Chondrocyte (in vitro differentiated cells): Measurements from ENCODE around the gene TLCD2. TPM values are rescaled to one million over a fixed set of nuclear protein-coding genes. Genes with fewer than 3 reads are reported as not detected.
A peak's percentile ranks its signal among the peaks of the same experiment; 100 is the strongest.
"Not testable (repeated sequence)": the region's sequence is repeated elsewhere in the genome, so short reads cannot be mapped to it uniquely, and the experiment has no call there.

Source experiments
- DNase-seq: peaks from one replicate; pipeline ENCODE4 v3.0.0; 2021; ENCODE audit warnings: mixed read lengths, low spot score
- H3K27ac Mint-ChIP-seq: one replicate; pipeline ENCODE4 v1.8.0; 2021; ENCODE audit warnings: mild to moderate bottlenecking, moderate library complexity, mixed read lengths; ENCODE audit not compliant: unreplicated experiment
- H3K27me3 Mint-ChIP-seq: 2 replicates; pipeline ENCODE4 v1.8.0; 2021; ENCODE audit warnings: low read depth, mixed read lengths
- H3K36me3 Mint-ChIP-seq: 2 replicates; pipeline ENCODE4 v1.8.0; 2021; ENCODE audit warnings: low read depth, mixed read lengths
- H3K4me1 Mint-ChIP-seq: 2 replicates; pipeline ENCODE4 v1.8.0; 2021; ENCODE audit warnings: low read depth, mild to moderate bottlenecking, mixed read lengths
- H3K4me3 Mint-ChIP-seq: one replicate; pipeline ENCODE4 v1.8.0; 2021; ENCODE audit warnings: mild to moderate bottlenecking, moderate library complexity, mixed read lengths; ENCODE audit not compliant: unreplicated experiment
- H3K9me3 Mint-ChIP-seq: 2 replicates; pipeline ENCODE4 v1.8.0; 2021; ENCODE audit warnings: low read depth, mixed read lengths
- CTCF ChIP-seq: fragments of 200-600 bp; sonication (generic); IDR thresholded peaks from 2 replicates; pipeline ENCODE4 v1.5.0; 2021; ENCODE audit warnings: antibody characterized with exemption, mild to moderate bottlenecking, moderate library complexity
- total RNA-seq: library from RNA; stranded (reverse); gene quantifications from 3 replicates; pipeline ENCODE4 v1.2.1, GENCODE V29; 2021

TLCD2 gene
- total RNA-seq, 1 donor from 2014 or later, result 9.5 TPM

GRCh38 chr17:1686086-1686485 lies 24.1 kb downstream of the TLCD2 start:
- Mint-ChIP-seq H3K4me3 (no peak overlapping the region), H3K4me1 (peaks cover 32% of the 10 kb centered on the region), H3K27me3 (no peaks in the 10 kb centered on the region), H3K36me3 (peaks cover 14% of the 10 kb centered on the region), H3K9me3 (no peaks in the 10 kb centered on the region), H3K27ac (no peak overlapping the region)
- no peak for DNase-seq
- TF ChIP-seq CTCF, result no peak

GRCh38 chr17:1684378-1685189 lies 25.6 kb downstream of the TLCD2 start, which contains the start of gene PRPF8:
TSS of gene PRPF8 (minus strand) at chr17:1684867. CDS start at chr17:1684571, 296 bp downstream.
- peaks cover 32% of the 10 kb centered on the region for H3K4me1 Mint-ChIP-seq
- peak; percentile 99 for DNase-seq
- H3K27me3 Mint-ChIP-seq, result no peaks in the 10 kb centered on the region
- peak; percentile 22 for TF ChIP-seq CTCF
- no peaks in the 10 kb centered on the region for H3K9me3 Mint-ChIP-seq
- peaks cover 29% of the 10 kb centered on the region for H3K36me3 Mint-ChIP-seq
- peak within 1 kb of the TSS; percentile 93 for H3K27ac Mint-ChIP-seq
- peak within 1 kb of the TSS; percentile 95 for H3K4me3 Mint-ChIP-seq

GRCh38 chr17:1683459-1683858 lies 26.7 kb downstream of the TLCD2 start:
- no peak for TF ChIP-seq CTCF
- peak overlapping the region; percentile 93 for H3K27ac Mint-ChIP-seq
- peaks cover 34% of the 10 kb centered on the region for H3K36me3 Mint-ChIP-seq
- peak overlapping the region; percentile 95 for H3K4me3 Mint-ChIP-seq
- H3K4me1 Mint-ChIP-seq, result peaks cover 32% of the 10 kb centered on the region
- no peak for DNase-seq
- no peaks in the 10 kb centered on the region for H3K27me3 Mint-ChIP-seq
- no peaks in the 10 kb centered on the region for H3K9me3 Mint-ChIP-seq

- Mint-ChIP-seq H3K4me3 (no peak overlapping the region), H3K4me1 (no peaks in the 10 kb centered on the region), H3K36me3 (peaks cover 60% of the 10 kb centered on the region), H3K27me3 (no peaks in the 10 kb centered on the region), H3K27ac (no peak overlapping the region), H3K9me3 (no peaks in the 10 kb centered on the region)
- DNase-seq, result no peak
- no peak for TF ChIP-seq CTCF
Measured at GRCh38 chr17:1676401-1676800, 33.8 kb downstream of the TLCD2 start.

- no peaks in the 10 kb centered on the region for H3K9me3 Mint-ChIP-seq
- no peaks in the 10 kb centered on the region for H3K27me3 Mint-ChIP-seq
- TF ChIP-seq CTCF, result no peak
- H3K4me1 Mint-ChIP-seq, result peaks cover 12% of the 10 kb centered on the region
- no peak for DNase-seq
- H3K36me3 Mint-ChIP-seq, result peaks cover 56% of the 10 kb centered on the region
- H3K27ac Mint-ChIP-seq, result peak overlapping the region; percentile 27
- no peak overlapping the region for H3K4me3 Mint-ChIP-seq
Measured at GRCh38 chr17:1673041-1673785, 37.0 kb downstream of the TLCD2 start.

- not testable (repeated sequence) for H3K27ac Mint-ChIP-seq
- H3K4me1 Mint-ChIP-seq, result peaks cover 19% of the 10 kb centered on the region
Measured at GRCh38 chr17:1663934-1664333, 46.2 kb downstream of the TLCD2 start.

More at GRCh38 chr17:1663934-1664333, 46.2 kb downstream of the TLCD2 start:
- H3K4me3 Mint-ChIP-seq, H3K27me3 Mint-ChIP-seq, DNase-seq, H3K9me3 Mint-ChIP-seq: not testable (repeated sequence)
- H3K36me3 Mint-ChIP-seq, result peaks cover 32% of the 10 kb centered on the region
